Temporal lobe (tissue), 2 donors: ENCODE measurements around the gene ADAMTS4. TPM values are rescaled to one million over a fixed set of nuclear protein-coding genes. Genes with fewer than 3 reads are reported as not detected.

ENCODE experiments used
- small RNA-seq: library from RNA; depleted of rRNA; stranded (forward); fragments of <200 nt; gene quantifications from one replicate; pipeline ENCODE3, GENCODE V24; 2014; ENCODE audit warnings: low replicate concordance
- total RNA-seq: library from RNA; depleted of rRNA; stranded (reverse); fragments of >200 nt; gene quantifications from one replicate; pipeline ENCODE4 v1.2.3, GENCODE V29; 2014

Gene ADAMTS4
- total RNA-seq, 1 donor from 2014 or later: 0.49 TPM

Small RNA genes lying within 50 kb of the gene (small RNA-seq; reads per million reads assigned to genes)
- gene RF01225: not detected

Other genes starting within 250 kb of the ADAMTS4 start
- not detected for gene ITLN2, start 244.2 kb downstream of the ADAMTS4 start, total RNA-seq
- 6.6 TPM for gene F11R, start 177.9 kb downstream of the ADAMTS4 start, total RNA-seq
- gene TSTD1, start 160.1 kb downstream of the ADAMTS4 start, total RNA-seq: 26.1 TPM
- gene USF1, start 153.1 kb downstream of the ADAMTS4 start, total RNA-seq: 87.0 TPM
- 0.49 TPM for gene ARHGAP30, start 129.2 kb downstream of the ADAMTS4 start, total RNA-seq
- not detected for gene NECTIN4, start 109.5 kb downstream of the ADAMTS4 start, total RNA-seq
- gene KLHDC9, start 100.7 kb downstream of the ADAMTS4 start, total RNA-seq: 3.4 TPM
- gene PFDN2, start 81.0 kb downstream of the ADAMTS4 start, total RNA-seq: 34.7 TPM
- gene NIT1, start 80.9 kb downstream of the ADAMTS4 start, total RNA-seq: 9.8 TPM
- gene DEDD, start 66.4 kb downstream of the ADAMTS4 start, total RNA-seq: 20.2 TPM
- 105 TPM for gene UFC1, start 45.1 kb downstream of the ADAMTS4 start, total RNA-seq
- gene USP21, start 39.6 kb downstream of the ADAMTS4 start, total RNA-seq: 14.8 TPM
- gene PPOX, start 32.6 kb downstream of the ADAMTS4 start, total RNA-seq: 16.5 TPM
- gene B4GALT3, start 21.5 kb downstream of the ADAMTS4 start, total RNA-seq: 16.2 TPM
- 129 TPM for gene NDUFS2, start 3.3 kb upstream of the ADAMTS4 start, total RNA-seq
- 1.2 TPM for gene FCER1G, start 16.2 kb upstream of the ADAMTS4 start, total RNA-seq
- gene APOA2, start 24.6 kb upstream of the ADAMTS4 start, total RNA-seq: not detected
- 19.7 TPM for gene TOMM40L, start 27.0 kb upstream of the ADAMTS4 start, total RNA-seq
- gene NR1I3, start 39.1 kb upstream of the ADAMTS4 start, total RNA-seq: under 0.01 TPM
- 3.0 TPM for gene PCP4L1, start 59.7 kb upstream of the ADAMTS4 start, total RNA-seq
- 0.49 TPM for gene MPZ, start 110.9 kb upstream of the ADAMTS4 start, total RNA-seq
- 22.1 TPM for gene SDHC, start 115.3 kb upstream of the ADAMTS4 start, total RNA-seq
- gene CFAP126, start 168.8 kb upstream of the ADAMTS4 start, total RNA-seq: 0.49 TPM